GM12878 (cell line): Measurements from ENCODE around the gene MYH9. TPM values are rescaled to one million over a fixed set of nuclear protein-coding genes. Genes with fewer than 3 reads are reported as not detected.

Experiments used
- CHD1 ChIP-seq: IDR thresholded peaks from 2 replicates; pipeline ENCODE4 v1.6.1; 2012; ENCODE audit warnings: low read depth, low read length, improper control_type of control experiment
- CHD2 ChIP-seq: IDR thresholded peaks from 2 replicates; pipeline ENCODE4 v1.6.1; 2011; ENCODE audit warnings: low read depth, low read length, improper control_type of control experiment, borderline replicate concordance
- ETV6 ChIP-seq, 2 experiments: fragments of 450-650 bp in 1 of 2; IDR thresholded peaks in 1 of 2; conservative IDR thresholded peaks in 1 of 2; 2 replicates each; pipeline ENCODE4 v1.6.1; 2014; ENCODE audit warnings: antibody characterized with exemption in 1 of 2, borderline replicate concordance in 1 of 2, low read depth in 1 of 2, mild to moderate bottlenecking in 1 of 2, moderate library complexity in 1 of 2
- FOXK2 ChIP-seq: fragments of 450-650 bp; IDR thresholded peaks from 2 replicates; pipeline ENCODE4 v1.6.1; 2017; ENCODE audit warnings: mild to moderate bottlenecking, moderate library complexity
- HDGF ChIP-seq: fragments of 450-650 bp; IDR thresholded peaks from 2 replicates; pipeline ENCODE4 v1.6.1; 2016; ENCODE audit warnings: antibody characterized with exemption
- MXI1 ChIP-seq: fragments of 150-350 bp; IDR thresholded peaks from 2 replicates; pipeline ENCODE4 v1.6.1; 2011; ENCODE audit warnings: low read depth, mild to moderate bottlenecking, inconsistent platforms, low read length, improper control_type of control experiment
- POLR2A ChIP-seq: IDR thresholded peaks from 2 replicates; pipeline ENCODE4 v1.6.1; 2011; ENCODE audit warnings: low read depth, mild to moderate bottlenecking, low read length
- RAD51 ChIP-seq: fragments of 450-650 bp; IDR thresholded peaks from 2 replicates; pipeline ENCODE4 v1.6.1; 2016; ENCODE audit warnings: moderate library complexity, mild to moderate bottlenecking, inconsistent platforms
- RUNX3 ChIP-seq: IDR thresholded peaks from 2 replicates; pipeline ENCODE4 v1.6.1; 2012; ENCODE audit warnings: low read length, inconsistent platforms
- SIX5 ChIP-seq: IDR thresholded peaks from 2 replicates; pipeline ENCODE4 v1.6.1; 2011; ENCODE audit warnings: mild to moderate bottlenecking, low read depth, low read length, moderate library complexity; ENCODE audit not compliant: severe bottlenecking
- TAF1 ChIP-seq: IDR thresholded peaks from 2 replicates; pipeline ENCODE4 v1.6.1; 2011; ENCODE audit warnings: mild to moderate bottlenecking, low read depth, low read length, borderline replicate concordance
- polyA plus RNA-seq, 11 experiments: library from polyadenylated mRNA; depleted of rRNA in 4 of 11; unstranded in 6 of 11; stranded (reverse) in 5 of 11; fragments of >200 nt; fragmentation: Nextera tagmentation in 4 of 11; fragmentation: Illumina TruSeq in 1 of 11; extraction: Ambion mirVana in 4 of 11; extraction: Trizol in 1 of 11; gene quantifications; 1 replicate in 1 of 11; 2 replicates in 10 of 11; pipeline versions ENCODE4 v1.2.1 to v1.2.3, GENCODE V29; 2011 to 2016; ENCODE audit warnings: inconsistent platforms in 2 of 11, missing spikeins in 2 of 11, low read depth in 1 of 11
- total RNA-seq, 4 experiments: library from RNA; depleted of rRNA in 3 of 4; stranded (reverse); fragments of >200 nt in 3 of 4; fragmentation: Illumina TruSeq in 1 of 4; extraction: Trizol in 1 of 4; gene quantifications; 2 replicates each; pipeline versions ENCODE4 v1.2.1 to v1.2.3, GENCODE V29; 2013 to 2021
- TF ChIP-seq, protein P1 (sequence below): fragments of 450-650 bp; formaldehyde crosslinking; IDR thresholded peaks from 2 replicates; pipeline ENCODE4 v1.5.0; 2022; ENCODE audit warnings: mild to moderate bottlenecking, missing genetic modification characterization
- TF ChIP-seq, protein P2 (sequence below): fragments of 450-650 bp; IDR thresholded peaks from 2 replicates; pipeline ENCODE4 v1.6.1; 2014; ENCODE audit warnings: mild to moderate bottlenecking
- TF ChIP-seq, protein P3 (sequence below): fragments of 450-650 bp; IDR thresholded peaks from 2 replicates; pipeline ENCODE4 v1.6.1; 2017; ENCODE audit warnings: mild to moderate bottlenecking
- TF ChIP-seq, protein P4 (sequence below): fragments of 450-650 bp; formaldehyde crosslinking; IDR thresholded peaks from 2 replicates; pipeline ENCODE4 v1.4.0; 2020; ENCODE audit warnings: mild to moderate bottlenecking, moderate library complexity
- TF ChIP-seq, protein P5 (sequence below): IDR thresholded peaks from 2 replicates; pipeline ENCODE4 v1.6.1; 2012; ENCODE audit warnings: mild to moderate bottlenecking, low read depth, low read length

Gene MYH9
- total and polyA plus RNA-seq, 10 of the 15 experiments (the other 5 are each of a cell fraction or from before 2014, with no cell fraction given): 5.1 to 525 (median 145) TPM

DNA sequence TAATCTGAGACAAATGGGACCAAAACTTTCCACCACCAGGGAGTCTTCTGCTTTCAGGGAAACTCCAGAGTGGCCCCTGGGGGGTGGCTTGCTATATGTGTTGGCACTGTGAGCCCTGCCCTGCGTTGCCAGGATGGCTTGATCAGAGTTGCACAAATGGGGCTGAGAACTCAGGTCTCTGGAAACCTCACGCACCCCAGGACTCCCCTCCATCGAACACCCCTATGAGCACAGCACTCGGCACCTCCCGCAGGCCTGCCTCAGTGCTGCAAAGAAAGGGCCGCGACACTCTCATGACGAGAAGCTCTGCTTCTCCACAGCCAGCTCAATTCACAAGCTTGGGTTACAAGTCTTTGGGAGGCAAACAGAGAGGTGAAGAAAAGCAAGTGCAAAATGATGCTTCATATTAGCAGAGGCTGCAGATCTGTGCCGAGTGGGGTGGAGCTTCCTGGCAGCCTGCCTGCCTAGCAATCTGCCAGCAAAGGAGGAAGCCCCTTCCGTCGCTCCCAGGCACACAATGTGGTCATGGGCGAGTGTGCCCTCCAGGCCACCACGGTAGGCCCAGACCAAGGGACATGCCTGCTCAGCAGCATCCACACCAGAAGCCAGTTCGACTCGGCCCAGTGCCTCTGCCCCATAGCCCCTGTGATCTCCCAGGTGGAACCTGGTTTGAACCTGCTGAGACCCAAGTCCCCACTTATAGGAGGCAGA is 55.7 kb downstream of the MYH9 start (continued):
- TF ChIP-seq, protein P1, sequence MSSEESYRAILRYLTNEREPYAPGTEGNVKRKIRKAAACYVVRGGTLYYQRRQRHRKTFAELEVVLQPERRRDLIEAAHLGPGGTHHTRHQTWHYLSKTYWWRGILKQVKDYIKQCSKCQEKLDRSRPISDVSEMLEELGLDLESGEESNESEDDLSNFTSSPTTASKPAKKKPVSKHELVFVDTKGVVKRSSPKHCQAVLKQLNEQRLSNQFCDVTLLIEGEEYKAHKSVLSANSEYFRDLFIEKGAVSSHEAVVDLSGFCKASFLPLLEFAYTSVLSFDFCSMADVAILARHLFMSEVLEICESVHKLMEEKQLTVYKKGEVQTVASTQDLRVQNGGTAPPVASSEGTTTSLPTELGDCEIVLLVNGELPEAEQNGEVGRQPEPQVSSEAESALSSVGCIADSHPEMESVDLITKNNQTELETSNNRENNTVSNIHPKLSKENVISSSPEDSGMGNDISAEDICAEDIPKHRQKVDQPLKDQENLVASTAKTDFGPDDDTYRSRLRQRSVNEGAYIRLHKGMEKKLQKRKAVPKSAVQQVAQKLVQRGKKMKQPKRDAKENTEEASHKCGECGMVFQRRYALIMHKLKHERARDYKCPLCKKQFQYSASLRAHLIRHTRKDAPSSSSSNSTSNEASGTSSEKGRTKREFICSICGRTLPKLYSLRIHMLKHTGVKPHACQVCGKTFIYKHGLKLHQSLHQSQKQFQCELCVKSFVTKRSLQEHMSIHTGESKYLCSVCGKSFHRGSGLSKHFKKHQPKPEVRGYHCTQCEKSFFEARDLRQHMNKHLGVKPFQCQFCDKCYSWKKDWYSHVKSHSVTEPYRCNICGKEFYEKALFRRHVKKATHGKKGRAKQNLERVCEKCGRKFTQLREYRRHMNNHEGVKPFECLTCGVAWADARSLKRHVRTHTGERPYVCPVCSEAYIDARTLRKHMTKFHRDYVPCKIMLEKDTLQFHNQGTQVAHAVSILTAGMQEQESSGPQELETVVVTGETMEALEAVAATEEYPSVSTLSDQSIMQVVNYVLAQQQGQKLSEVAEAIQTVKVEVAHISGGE: no peak
- TF ChIP-seq TAF1 (0 out of 2 replicates have a peak, but pooled peaks have one; percentile 63), CHD1 (no peak), ETV6 (conservative IDR thresholded peaks at IDR 0.05 in 1 of 2, IDR thresholded peaks at IDR 0.05 in 1 of 2; ENCODE audit: borderline replicate concordance in 1 of 2, low read depth in 1 of 2) (no peak), POLR2A (peak; percentile 85), CHD2 (no peak), FOXK2 (no peak), RAD51 (no peak), HDGF (no peak), MXI1 (no peak), RUNX3 (no peak; the same call in 1 of the 2 replicates), SIX5 (no peak)
- TF ChIP-seq, protein P2, sequence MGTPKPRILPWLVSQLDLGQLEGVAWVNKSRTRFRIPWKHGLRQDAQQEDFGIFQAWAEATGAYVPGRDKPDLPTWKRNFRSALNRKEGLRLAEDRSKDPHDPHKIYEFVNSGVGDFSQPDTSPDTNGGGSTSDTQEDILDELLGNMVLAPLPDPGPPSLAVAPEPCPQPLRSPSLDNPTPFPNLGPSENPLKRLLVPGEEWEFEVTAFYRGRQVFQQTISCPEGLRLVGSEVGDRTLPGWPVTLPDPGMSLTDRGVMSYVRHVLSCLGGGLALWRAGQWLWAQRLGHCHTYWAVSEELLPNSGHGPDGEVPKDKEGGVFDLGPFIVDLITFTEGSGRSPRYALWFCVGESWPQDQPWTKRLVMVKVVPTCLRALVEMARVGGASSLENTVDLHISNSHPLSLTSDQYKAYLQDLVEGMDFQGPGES: no peak; the same call in 1 of the 2 replicates
- TF ChIP-seq, protein P3, sequence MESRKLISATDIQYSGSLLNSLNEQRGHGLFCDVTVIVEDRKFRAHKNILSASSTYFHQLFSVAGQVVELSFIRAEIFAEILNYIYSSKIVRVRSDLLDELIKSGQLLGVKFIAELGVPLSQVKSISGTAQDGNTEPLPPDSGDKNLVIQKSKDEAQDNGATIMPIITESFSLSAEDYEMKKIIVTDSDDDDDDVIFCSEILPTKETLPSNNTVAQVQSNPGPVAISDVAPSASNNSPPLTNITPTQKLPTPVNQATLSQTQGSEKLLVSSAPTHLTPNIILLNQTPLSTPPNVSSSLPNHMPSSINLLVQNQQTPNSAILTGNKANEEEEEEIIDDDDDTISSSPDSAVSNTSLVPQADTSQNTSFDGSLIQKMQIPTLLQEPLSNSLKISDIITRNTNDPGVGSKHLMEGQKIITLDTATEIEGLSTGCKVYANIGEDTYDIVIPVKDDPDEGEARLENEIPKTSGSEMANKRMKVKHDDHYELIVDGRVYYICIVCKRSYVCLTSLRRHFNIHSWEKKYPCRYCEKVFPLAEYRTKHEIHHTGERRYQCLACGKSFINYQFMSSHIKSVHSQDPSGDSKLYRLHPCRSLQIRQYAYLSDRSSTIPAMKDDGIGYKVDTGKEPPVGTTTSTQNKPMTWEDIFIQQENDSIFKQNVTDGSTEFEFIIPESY: no peak
- TF ChIP-seq, protein P4, sequence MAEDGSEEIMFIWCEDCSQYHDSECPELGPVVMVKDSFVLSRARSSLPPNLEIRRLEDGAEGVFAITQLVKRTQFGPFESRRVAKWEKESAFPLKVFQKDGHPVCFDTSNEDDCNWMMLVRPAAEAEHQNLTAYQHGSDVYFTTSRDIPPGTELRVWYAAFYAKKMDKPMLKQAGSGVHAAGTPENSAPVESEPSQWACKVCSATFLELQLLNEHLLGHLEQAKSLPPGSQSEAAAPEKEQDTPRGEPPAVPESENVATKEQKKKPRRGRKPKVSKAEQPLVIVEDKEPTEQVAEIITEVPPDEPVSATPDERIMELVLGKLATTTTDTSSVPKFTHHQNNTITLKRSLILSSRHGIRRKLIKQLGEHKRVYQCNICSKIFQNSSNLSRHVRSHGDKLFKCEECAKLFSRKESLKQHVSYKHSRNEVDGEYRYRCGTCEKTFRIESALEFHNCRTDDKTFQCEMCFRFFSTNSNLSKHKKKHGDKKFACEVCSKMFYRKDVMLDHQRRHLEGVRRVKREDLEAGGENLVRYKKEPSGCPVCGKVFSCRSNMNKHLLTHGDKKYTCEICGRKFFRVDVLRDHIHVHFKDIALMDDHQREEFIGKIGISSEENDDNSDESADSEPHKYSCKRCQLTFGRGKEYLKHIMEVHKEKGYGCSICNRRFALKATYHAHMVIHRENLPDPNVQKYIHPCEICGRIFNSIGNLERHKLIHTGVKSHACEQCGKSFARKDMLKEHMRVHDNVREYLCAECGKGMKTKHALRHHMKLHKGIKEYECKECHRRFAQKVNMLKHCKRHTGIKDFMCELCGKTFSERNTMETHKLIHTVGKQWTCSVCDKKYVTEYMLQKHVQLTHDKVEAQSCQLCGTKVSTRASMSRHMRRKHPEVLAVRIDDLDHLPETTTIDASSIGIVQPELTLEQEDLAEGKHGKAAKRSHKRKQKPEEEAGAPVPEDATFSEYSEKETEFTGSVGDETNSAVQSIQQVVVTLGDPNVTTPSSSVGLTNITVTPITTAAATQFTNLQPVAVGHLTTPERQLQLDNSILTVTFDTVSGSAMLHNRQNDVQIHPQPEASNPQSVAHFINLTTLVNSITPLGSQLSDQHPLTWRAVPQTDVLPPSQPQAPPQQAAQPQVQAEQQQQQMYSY: no peak; the same call in 1 of the 2 replicates
- TF ChIP-seq, protein P5, sequence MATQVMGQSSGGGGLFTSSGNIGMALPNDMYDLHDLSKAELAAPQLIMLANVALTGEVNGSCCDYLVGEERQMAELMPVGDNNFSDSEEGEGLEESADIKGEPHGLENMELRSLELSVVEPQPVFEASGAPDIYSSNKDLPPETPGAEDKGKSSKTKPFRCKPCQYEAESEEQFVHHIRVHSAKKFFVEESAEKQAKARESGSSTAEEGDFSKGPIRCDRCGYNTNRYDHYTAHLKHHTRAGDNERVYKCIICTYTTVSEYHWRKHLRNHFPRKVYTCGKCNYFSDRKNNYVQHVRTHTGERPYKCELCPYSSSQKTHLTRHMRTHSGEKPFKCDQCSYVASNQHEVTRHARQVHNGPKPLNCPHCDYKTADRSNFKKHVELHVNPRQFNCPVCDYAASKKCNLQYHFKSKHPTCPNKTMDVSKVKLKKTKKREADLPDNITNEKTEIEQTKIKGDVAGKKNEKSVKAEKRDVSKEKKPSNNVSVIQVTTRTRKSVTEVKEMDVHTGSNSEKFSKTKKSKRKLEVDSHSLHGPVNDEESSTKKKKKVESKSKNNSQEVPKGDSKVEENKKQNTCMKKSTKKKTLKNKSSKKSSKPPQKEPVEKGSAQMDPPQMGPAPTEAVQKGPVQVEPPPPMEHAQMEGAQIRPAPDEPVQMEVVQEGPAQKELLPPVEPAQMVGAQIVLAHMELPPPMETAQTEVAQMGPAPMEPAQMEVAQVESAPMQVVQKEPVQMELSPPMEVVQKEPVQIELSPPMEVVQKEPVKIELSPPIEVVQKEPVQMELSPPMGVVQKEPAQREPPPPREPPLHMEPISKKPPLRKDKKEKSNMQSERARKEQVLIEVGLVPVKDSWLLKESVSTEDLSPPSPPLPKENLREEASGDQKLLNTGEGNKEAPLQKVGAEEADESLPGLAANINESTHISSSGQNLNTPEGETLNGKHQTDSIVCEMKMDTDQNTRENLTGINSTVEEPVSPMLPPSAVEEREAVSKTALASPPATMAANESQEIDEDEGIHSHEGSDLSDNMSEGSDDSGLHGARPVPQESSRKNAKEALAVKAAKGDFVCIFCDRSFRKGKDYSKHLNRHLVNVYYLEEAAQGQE: no peak
